BE2C (cell line): Measurements from ENCODE around the gene BUB1B.

Experiments
- DNase-seq: peaks from one replicate; pipeline ENCODE4 v3.0.0-alpha.2; 2020
- H3K27me3 ChIP-seq: fragments of 250-450 bp; sonication (Bioruptor Pico); 2 replicates; pipeline ENCODE4 v1.5.1; 2020; ENCODE audit warnings: mild to moderate bottlenecking
- H3K36me3 ChIP-seq: fragments of 250-450 bp; sonication (Bioruptor Pico); 2 replicates; pipeline ENCODE4 v1.5.1; 2020; ENCODE audit warnings: mild to moderate bottlenecking
- H3K4me1 ChIP-seq: fragments of 250-450 bp; sonication (Bioruptor Pico); 2 replicates; pipeline ENCODE4 v1.5.1; 2020
- H3K4me3 ChIP-seq: 2 replicates; pipeline ENCODE4 v1.5.1; 2011; ENCODE audit warnings: low read depth, low read length
- H3K9me3 ChIP-seq: fragments of 250-450 bp; sonication (Bioruptor Pico); 2 replicates; pipeline ENCODE4 v1.5.1; 2020
- TF ChIP-seq, protein P1 (sequence below): IDR thresholded peaks from 2 replicates; pipeline ENCODE4 v1.5.1; 2012; ENCODE audit warnings: mild to moderate bottlenecking, low read depth, low read length

Gene BUB1B

DNA sequence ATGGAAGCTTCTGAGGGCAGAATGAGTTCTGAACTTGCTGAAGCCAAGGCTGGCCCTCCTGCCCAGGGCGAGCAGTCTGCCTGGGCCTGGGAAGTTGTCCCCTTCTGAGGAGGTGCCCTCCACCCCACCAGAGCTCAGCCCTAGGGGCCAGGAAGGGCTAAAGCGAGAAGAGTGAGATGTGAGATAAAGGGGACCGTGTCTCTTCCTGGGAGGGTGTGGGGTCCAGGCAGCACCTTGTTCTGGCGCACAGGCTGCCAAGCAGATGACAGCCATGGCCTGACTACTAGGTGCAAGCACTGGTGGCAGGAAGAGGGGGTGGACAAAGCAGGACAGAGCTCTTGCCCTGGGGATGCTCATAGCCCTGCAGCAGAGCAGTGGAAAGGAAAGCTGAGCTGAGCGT lies 81.7 kb downstream of the BUB1B start:
- Histone ChIP-seq H3K27me3 (no peaks in the 10 kb centered on the region), H3K36me3 (no peaks in the 10 kb centered on the region), H3K4me1 (no peaks in the 10 kb centered on the region; the same call in 1 of the 2 replicates), H3K9me3 (no peaks in the 10 kb centered on the region), H3K4me3 (no peak overlapping the region)
- TF ChIP-seq, protein P1, sequence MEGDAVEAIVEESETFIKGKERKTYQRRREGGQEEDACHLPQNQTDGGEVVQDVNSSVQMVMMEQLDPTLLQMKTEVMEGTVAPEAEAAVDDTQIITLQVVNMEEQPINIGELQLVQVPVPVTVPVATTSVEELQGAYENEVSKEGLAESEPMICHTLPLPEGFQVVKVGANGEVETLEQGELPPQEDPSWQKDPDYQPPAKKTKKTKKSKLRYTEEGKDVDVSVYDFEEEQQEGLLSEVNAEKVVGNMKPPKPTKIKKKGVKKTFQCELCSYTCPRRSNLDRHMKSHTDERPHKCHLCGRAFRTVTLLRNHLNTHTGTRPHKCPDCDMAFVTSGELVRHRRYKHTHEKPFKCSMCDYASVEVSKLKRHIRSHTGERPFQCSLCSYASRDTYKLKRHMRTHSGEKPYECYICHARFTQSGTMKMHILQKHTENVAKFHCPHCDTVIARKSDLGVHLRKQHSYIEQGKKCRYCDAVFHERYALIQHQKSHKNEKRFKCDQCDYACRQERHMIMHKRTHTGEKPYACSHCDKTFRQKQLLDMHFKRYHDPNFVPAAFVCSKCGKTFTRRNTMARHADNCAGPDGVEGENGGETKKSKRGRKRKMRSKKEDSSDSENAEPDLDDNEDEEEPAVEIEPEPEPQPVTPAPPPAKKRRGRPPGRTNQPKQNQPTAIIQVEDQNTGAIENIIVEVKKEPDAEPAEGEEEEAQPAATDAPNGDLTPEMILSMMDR, result no peak
- DNase-seq, result no peak

DNA sequence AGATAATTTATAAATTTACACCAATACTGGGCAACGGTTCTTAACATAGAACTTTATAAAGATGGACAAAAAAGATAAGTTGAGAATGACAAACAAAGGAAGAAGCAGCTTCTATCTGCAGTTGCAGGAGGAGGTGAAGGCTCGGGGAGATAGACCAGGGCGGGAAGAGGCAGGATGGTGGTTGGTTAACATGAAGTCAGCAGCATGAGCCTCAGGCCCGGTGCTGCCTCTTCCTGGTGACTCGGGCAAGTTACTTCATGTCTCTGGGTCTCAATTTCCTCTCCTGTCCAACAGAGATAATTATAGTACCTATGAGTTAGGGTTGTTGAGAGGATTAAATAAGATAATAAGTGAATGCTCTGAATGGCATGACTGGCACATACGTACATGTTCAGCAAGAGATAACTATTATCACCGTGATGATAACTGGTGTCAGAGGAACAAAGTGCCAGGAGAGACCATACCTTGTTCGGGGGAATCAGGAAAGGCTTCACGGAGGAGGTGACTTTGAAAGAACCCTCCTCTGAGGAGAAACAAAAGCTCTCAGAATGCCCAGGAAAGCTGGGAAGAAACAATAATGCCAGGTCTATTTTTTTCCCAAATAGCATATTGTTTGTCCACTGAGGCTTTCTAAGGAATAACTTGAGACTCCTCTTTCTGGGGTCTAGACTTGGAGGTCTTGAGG lies 82.4 kb downstream of the BUB1B start:
- no peaks in the 10 kb centered on the region; the same call in 1 of the 2 replicates for H3K4me1 ChIP-seq
- no peaks in the 10 kb centered on the region for H3K36me3 ChIP-seq
- H3K9me3 ChIP-seq, result no peaks in the 10 kb centered on the region
- no peaks in the 10 kb centered on the region for H3K27me3 ChIP-seq
- TF ChIP-seq, protein P1, result no peak
- no peak overlapping the region for H3K4me3 ChIP-seq
- no peak for DNase-seq

DNA sequence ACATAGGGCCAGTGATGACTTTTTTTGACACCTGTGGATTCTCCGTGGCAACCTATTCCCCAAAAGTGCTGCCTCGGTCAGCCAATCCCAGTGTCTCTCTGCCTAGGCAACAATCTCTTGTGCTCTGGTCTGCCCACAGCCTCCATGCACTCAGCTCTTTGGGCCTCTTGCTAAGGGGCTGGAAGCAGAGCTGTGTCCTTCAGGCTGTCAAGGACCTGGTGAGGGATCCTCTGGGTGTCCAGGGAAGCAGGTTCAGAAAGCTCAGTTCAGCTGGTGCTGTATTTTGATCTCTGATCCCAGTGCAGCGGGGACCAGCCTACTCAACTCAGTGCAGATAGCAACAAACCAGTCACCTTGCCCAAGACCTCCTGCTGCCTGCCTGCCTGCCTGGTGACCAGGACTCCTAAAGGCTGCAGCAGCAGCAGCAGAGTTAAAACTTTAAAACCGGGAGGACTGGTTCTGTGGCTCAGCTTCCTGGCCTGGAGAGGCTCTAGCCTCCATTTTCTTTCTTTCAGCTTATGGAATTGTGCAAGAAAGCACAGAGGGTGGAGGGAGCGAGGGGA lies 84.2 kb downstream of the BUB1B start:
- Histone ChIP-seq H3K4me3 (no peak overlapping the region), H3K36me3 (no peaks in the 10 kb centered on the region), H3K9me3 (no peaks in the 10 kb centered on the region), H3K27me3 (no peaks in the 10 kb centered on the region), H3K4me1 (peaks cover 10% of the 10 kb centered on the region)
- no peak for DNase-seq
- TF ChIP-seq, protein P1, result no peak

DNA sequence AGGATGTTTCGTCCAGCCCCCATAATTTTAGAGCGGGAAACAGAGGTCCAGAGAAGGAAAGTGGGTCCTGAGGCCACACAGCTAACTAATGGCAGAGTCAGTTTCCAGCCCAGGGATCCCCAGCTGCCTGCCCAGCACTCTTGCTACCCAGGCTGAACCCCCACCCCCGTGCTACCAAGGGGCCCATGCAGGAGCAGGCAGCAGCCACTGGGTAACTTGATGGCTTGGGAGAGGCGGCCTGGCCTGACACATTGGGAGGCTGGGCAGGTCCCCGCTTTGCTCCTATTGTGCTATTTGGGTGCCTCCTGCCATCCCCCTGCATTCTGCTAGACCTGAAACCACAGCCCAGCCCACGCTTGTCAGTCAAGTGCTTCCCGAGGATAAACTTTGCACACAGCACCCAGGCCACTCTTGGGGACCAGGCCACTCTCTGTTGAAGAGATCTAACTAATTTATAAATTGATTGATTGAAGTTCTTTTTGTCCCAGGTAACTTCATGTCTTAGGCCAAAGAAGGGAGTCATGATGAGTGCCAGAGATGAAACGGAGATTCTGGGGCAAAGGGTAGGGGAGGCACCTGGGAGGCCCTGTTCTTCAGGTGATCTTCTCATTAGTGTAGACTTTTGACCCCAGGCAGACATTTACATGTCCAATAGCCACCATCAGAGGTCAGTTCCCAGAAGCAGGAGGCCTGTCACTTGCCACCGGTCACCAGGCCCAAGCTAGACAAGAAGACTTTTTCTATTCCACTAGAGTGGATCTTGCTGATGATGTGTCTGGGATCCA lies 85.0 kb downstream of the BUB1B start:
- TF ChIP-seq, protein P1, result no peak
- Histone ChIP-seq H3K4me1 (peaks cover 10% of the 10 kb centered on the region), H3K36me3 (no peaks in the 10 kb centered on the region), H3K4me3 (no peak overlapping the region), H3K27me3 (no peaks in the 10 kb centered on the region), H3K9me3 (no peaks in the 10 kb centered on the region)
- no peak for DNase-seq

DNA sequence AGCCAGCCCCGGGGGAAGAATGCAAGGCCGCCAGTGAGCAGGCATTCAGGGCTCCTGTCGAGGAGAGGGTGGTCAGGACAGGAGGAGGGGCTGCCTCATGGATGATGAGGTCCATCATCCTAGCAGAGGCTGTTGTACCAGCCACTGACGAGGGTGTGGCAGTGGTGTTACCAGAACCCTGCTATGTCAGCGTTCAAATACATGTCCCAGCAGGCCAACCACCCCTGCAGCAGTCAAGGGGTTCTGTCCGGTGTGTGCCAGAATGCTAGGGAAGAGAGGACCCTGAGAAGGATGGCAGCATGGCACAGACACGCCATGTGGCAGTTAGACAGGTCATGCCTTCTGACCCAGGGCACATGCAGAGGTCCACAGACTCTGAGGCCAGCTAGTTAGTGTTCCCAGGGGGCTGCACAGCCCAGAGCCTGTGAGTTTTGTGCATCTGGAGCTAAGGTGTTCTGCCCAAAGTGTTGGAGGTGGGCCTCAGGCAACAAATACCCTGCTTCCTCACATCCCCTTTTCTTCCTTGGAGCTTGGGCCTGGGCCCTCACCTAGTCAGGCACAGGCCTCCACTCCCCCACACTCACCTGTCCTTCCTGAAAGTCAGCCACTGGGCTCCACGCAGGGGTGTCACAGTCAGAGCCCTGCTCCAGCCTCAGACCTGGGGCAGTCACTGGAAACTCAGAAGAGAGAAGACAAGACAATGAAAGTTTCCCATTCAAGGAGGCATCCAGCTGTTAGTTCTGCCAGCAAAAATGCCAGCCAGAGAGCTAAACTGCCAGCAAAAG lies 85.8 kb downstream of the BUB1B start:
- Histone ChIP-seq H3K4me1 (peaks cover 10% of the 10 kb centered on the region), H3K27me3 (no peaks in the 10 kb centered on the region), H3K36me3 (no peaks in the 10 kb centered on the region), H3K9me3 (no peaks in the 10 kb centered on the region), H3K4me3 (no peak overlapping the region)
- no peak for DNase-seq
- TF ChIP-seq, protein P1, result no peak
